Astrocyte of the cerebellum (primary cell): Measurements from ENCODE around the gene MYPN.
A peak's percentile ranks its signal among the peaks of the same experiment; 100 is the strongest.

Experiments used
- DNase-seq: peaks from one replicate; pipeline ENCODE4 v3.0.0-alpha.2; 2011; ENCODE audit warnings: low read depth
- H3K4me3 ChIP-seq: 2 replicates; pipeline ENCODE4 v1.5.1; 2011; ENCODE audit warnings: mild to moderate bottlenecking, low read depth, low read length, moderate library complexity
- in situ Hi-C: cut with HindIII; loops from 2 replicates; pipeline ENCODE4 v1.10.0; 2017; ENCODE audit warnings: low sequenced_read_pairs
- TF ChIP-seq, protein P1 (sequence below): IDR thresholded peaks from 2 replicates; pipeline ENCODE4 v1.5.1; 2012; ENCODE audit warnings: low read length, low read depth, moderate library complexity, mild to moderate bottlenecking; ENCODE audit errors: missing control alignments

MYPN gene

GRCh38 chr10:68222391-68222790 is 113.1 kb downstream of the MYPN start:
- DNase-seq, result no peak

GRCh38 chr10:68223535-68224165 is 114.4 kb downstream of the MYPN start:
- TF ChIP-seq, protein P1, sequence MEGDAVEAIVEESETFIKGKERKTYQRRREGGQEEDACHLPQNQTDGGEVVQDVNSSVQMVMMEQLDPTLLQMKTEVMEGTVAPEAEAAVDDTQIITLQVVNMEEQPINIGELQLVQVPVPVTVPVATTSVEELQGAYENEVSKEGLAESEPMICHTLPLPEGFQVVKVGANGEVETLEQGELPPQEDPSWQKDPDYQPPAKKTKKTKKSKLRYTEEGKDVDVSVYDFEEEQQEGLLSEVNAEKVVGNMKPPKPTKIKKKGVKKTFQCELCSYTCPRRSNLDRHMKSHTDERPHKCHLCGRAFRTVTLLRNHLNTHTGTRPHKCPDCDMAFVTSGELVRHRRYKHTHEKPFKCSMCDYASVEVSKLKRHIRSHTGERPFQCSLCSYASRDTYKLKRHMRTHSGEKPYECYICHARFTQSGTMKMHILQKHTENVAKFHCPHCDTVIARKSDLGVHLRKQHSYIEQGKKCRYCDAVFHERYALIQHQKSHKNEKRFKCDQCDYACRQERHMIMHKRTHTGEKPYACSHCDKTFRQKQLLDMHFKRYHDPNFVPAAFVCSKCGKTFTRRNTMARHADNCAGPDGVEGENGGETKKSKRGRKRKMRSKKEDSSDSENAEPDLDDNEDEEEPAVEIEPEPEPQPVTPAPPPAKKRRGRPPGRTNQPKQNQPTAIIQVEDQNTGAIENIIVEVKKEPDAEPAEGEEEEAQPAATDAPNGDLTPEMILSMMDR, result no peak
- in situ Hi-C loops, result no loop called here
- no peak overlapping the region for H3K4me3 ChIP-seq

More at GRCh38 chr10:68222391-68222790, 113.1 kb downstream of the MYPN start:
- TF ChIP-seq, protein P1, result no peak
- H3K4me3 ChIP-seq, result no peak overlapping the region
- in situ Hi-C loops, result no loop called here

DNA sequence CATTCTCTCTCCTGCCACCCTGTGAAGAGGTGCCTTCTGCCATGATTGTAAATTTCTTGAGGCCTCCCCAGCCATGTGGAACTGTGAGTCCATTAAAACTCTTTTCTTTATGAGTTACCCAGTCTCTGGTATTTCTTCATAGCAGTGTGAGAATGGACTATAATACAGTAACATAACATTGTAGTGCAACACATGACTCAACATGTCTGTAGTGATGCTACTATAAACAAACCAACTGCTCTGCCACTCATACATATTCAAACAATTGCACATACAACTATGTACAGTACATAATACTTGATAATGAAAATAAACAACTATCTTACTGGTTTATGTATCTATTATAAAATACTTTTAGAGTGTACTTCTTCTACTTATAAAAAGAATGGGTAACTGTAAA is 115.5 kb downstream of the MYPN start:
- DNase-seq, result no peak

More at GRCh38 chr10:68223535-68224165, 114.4 kb downstream of the MYPN start:
- DNase-seq, result no peak

DNA sequence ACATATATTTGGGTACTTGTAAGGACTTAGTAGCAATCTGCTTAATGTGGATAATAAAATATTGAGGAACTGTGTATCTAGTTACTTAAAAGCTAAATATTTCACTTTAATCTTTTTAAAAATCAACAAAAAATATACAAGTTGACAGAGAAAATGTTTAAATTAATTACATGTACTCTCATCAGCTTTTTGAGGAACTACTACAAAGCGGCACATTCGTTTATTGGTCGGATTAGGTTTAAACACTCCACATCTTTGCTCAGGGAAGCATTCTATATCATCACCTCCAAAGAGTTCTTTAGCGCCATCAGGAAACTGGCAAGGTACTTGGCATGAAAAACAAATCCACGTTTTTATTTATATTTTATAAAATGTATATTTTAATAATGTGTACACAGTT is 121.0 kb downstream of the MYPN start:
- in situ Hi-C loops, result no loop called here
- TF ChIP-seq, protein P1, result no peak
- DNase-seq, result no peak
- no peak overlapping the region for H3K4me3 ChIP-seq

More for the DNA sequence above, 115.5 kb downstream of the MYPN start:
- in situ Hi-C loops, result no loop called here
- TF ChIP-seq, protein P1, result no peak
- H3K4me3 ChIP-seq, result no peak overlapping the region

GRCh38 chr10:68231106-68231816 is 122.0 kb downstream of the MYPN start:
- H3K4me3 ChIP-seq, result peak overlapping the region; percentile 57
- in situ Hi-C loops, result no loop called here
- TF ChIP-seq, protein P1, result peak; percentile 26
- DNase-seq, result no peak

- in situ Hi-C loops, result no loop called here
- TF ChIP-seq, protein P1, result no peak
- peak within 1 kb of the TSS; percentile 57 for H3K4me3 ChIP-seq
- no peak for DNase-seq
Measured at GRCh38 chr10:68231817-68232251, 122.5 kb downstream of the MYPN start, which contains the start of gene ATOH7. TSS of gene ATOH7 (minus strand) at chr10:68232113. CDS start at chr10:68231677, 436 bp downstream.
